SK-N-SH (cell line): Measurements from ENCODE around the gene TRAF3IP1. TPM values are rescaled to one million over a fixed set of nuclear protein-coding genes. Genes with fewer than 3 reads are reported as not detected.

ENCODE experiments used
- CTCF ChIA-PET: fragments of 300-600, 350-600 bp; formaldehyde crosslinking; extraction: SDS; loops from one replicate; lab custom pipeline; 2021; lab: Yijun Ruan, JAX
- POLR2A ChIA-PET: fragments of 350-600 bp; sonication (Branson Sonifier 250); formaldehyde crosslinking; extraction: SDS; loops from one replicate; lab custom pipeline; 2020; ENCODE audit warnings: antibody characterized with exemption, inconsistent platforms; lab: Yijun Ruan, JAX
- DNase-seq: peaks from one replicate; pipeline ENCODE4 v3.0.0; 2012
- H2AFZ ChIP-seq: fragments of 200-600 bp; sonication (generic); 2 replicates; pipeline ENCODE4 v1.8.1; 2016; ENCODE audit warnings: antibody characterized with exemption, mild to moderate bottlenecking, low read depth
- H3F3A ChIP-seq: fragments of 200-600 bp; sonication (generic); replicated peaks from 2 replicates; pipeline ENCODE3; 2016; ENCODE audit warnings: antibody characterized with exemption, mild to moderate bottlenecking; ENCODE audit not compliant: insufficient read depth
- H3K27ac ChIP-seq, 2 experiments: fragments of 200-500 bp in 1 of 2; fragments of 200-600 bp in 1 of 2; sonication (Bioruptor generic) in 1 of 2; sonication (generic), shearing (Covaris generic) in 1 of 2; 2 replicates each; pipeline versions ENCODE4 v1.5.1 to v1.6.1; 2014 to 2016; ENCODE audit warnings: low read depth in 2 of 2, inconsistent platforms in 1 of 2, low read length in 1 of 2, mild to moderate bottlenecking in 1 of 2, mixed read lengths in 1 of 2
- H3K27me3 ChIP-seq: fragments of 200-600 bp; sonication (generic), shearing (Covaris generic); 2 replicates; pipeline ENCODE4 v1.6.1; 2016; ENCODE audit warnings: mixed run types; ENCODE audit not compliant: insufficient read depth
- H3K36me3 ChIP-seq, 2 experiments: fragments of 200-500 bp in 1 of 2; fragments of 200-600 bp in 1 of 2; sonication (Bioruptor generic) in 1 of 2; sonication (generic) in 1 of 2; replicated peaks in 1 of 2; 2 replicates each; pipeline versions ENCODE3 to v1.5.1; 2014 to 2016; ENCODE audit warnings: low read length in 1 of 2, mild to moderate bottlenecking in 1 of 2; ENCODE audit not compliant: insufficient read depth in 2 of 2, control insufficient read depth in 1 of 2
- H3K4me1 ChIP-seq, 2 experiments: fragments of 200-500 bp in 1 of 2; fragments of 200-600 bp in 1 of 2; sonication (Bioruptor generic) in 1 of 2; sonication (generic), shearing (Covaris generic) in 1 of 2; 2 replicates each; pipeline versions ENCODE4 v1.5.1 to v1.6.1; 2014 to 2016; ENCODE audit warnings: low read depth in 1 of 2, low read length in 1 of 2, mixed run types in 1 of 2; ENCODE audit not compliant: insufficient read depth in 2 of 2, control insufficient read depth in 1 of 2
- H3K4me2 ChIP-seq: fragments of 200-600 bp; sonication (generic), shearing (Covaris generic); 2 replicates; pipeline ENCODE4 v1.6.1; 2017; ENCODE audit warnings: mixed run types
- H3K4me3 ChIP-seq, 2 experiments: fragments of 200-500 bp in 1 of 2; fragments of 200-600 bp in 1 of 2; sonication (Bioruptor generic) in 1 of 2; sonication (generic), shearing (Covaris generic) in 1 of 2; 2 replicates each; pipeline versions ENCODE4 v1.5.1 to v1.8.1; 2014 to 2016; ENCODE audit warnings: low read depth in 2 of 2, inconsistent platforms in 1 of 2, low read length in 1 of 2, mild to moderate bottlenecking in 1 of 2, mixed read lengths in 1 of 2, moderate library complexity in 1 of 2
- H3K79me2 ChIP-seq: fragments of 200-600 bp; sonication (generic); 2 replicates; pipeline ENCODE4 v1.8.1; 2017; ENCODE audit warnings: mild to moderate bottlenecking; ENCODE audit not compliant: insufficient read depth
- H3K9ac ChIP-seq: fragments of 200-600 bp; sonication (generic); 2 replicates; pipeline ENCODE4 v1.6.1; 2017; ENCODE audit warnings: mixed run types
- H3K9me2 ChIP-seq: fragments of 200-600 bp; sonication (generic); 2 replicates; pipeline ENCODE4 v1.6.1; 2017; ENCODE audit warnings: mixed run types
- H3K9me3 ChIP-seq: fragments of 200-600 bp; sonication (generic); 2 replicates; pipeline ENCODE4 v1.6.1; 2017; ENCODE audit warnings: mixed run types, mild to moderate bottlenecking, moderate library complexity
- H4K20me1 ChIP-seq: fragments of 200-600 bp; sonication (generic); 2 replicates; pipeline ENCODE4 v1.6.1; 2017; ENCODE audit warnings: mild to moderate bottlenecking, mixed run types; ENCODE audit not compliant: insufficient read depth
- CHD2 ChIP-seq: fragments of 150-350 bp; IDR thresholded peaks from 2 replicates; pipeline ENCODE4 v1.6.1; 2018; ENCODE audit warnings: low read length; ENCODE audit not compliant: partially characterized antibody
- CTCF ChIP-seq: fragments of 200-600 bp; sonication (generic); IDR thresholded peaks from 2 replicates; pipeline ENCODE4 v1.6.1; 2017; ENCODE audit warnings: antibody characterized with exemption, mild to moderate bottlenecking, moderate library complexity
- FOSL2 ChIP-seq: IDR thresholded peaks from 2 replicates; pipeline ENCODE4 v1.4.0; 2012; ENCODE audit warnings: low read depth, mild to moderate bottlenecking, moderate library complexity, borderline replicate concordance
- FOXJ3 ChIP-seq: sonication (generic); formaldehyde crosslinking; IDR thresholded peaks from 2 replicates; pipeline ENCODE4 v1.5.1; 2020; ENCODE audit warnings: mild to moderate bottlenecking, missing genetic modification reagents
- GABPA ChIP-seq: IDR thresholded peaks from 2 replicates; pipeline ENCODE4 v1.4.0; 2012; ENCODE audit warnings: low read depth, mild to moderate bottlenecking
- GATA2 ChIP-seq: sonication (generic); formaldehyde crosslinking; IDR thresholded peaks from 2 replicates; pipeline ENCODE4 v1.5.0; 2020; ENCODE audit warnings: mild to moderate bottlenecking, missing genetic modification reagents
- JUND ChIP-seq: IDR thresholded peaks from 2 replicates; pipeline ENCODE4 v1.4.0; 2012
- MXI1 ChIP-seq: IDR thresholded peaks from 2 replicates; pipeline ENCODE4 v1.6.1; 2012; ENCODE audit warnings: mild to moderate bottlenecking, low read depth, low read length, improper control_type of control experiment
- NFIC ChIP-seq: IDR thresholded peaks from 2 replicates; pipeline ENCODE4 v1.4.0; 2012; ENCODE audit warnings: borderline replicate concordance
- NRF1 ChIP-seq: IDR thresholded peaks from 2 replicates; pipeline ENCODE4 v1.6.1; 2012; ENCODE audit warnings: low read depth, mild to moderate bottlenecking, low read length
- POLR2AphosphoS5 ChIP-seq: IDR thresholded peaks from 2 replicates; pipeline ENCODE4 v1.6.1; 2012; ENCODE audit warnings: low read depth, low read length
- RAD21 ChIP-seq: IDR thresholded peaks from 2 replicates; pipeline ENCODE4 v1.6.1; 2012; ENCODE audit warnings: mild to moderate bottlenecking, low read length
- RCOR1 ChIP-seq: fragments of 150-350 bp; IDR thresholded peaks from 2 replicates; pipeline ENCODE4 v1.6.1; 2017; ENCODE audit warnings: antibody characterized with exemption, low read length
- REST ChIP-seq: IDR thresholded peaks from 2 replicates; pipeline ENCODE4 v1.6.1; 2012; ENCODE audit warnings: mild to moderate bottlenecking, low read depth, low read length, moderate library complexity
- RXRA ChIP-seq: IDR thresholded peaks from 2 replicates; pipeline ENCODE4 v1.4.0; 2012; ENCODE audit warnings: low read depth, mild to moderate bottlenecking, borderline replicate concordance
- SIN3A ChIP-seq: IDR thresholded peaks from 2 replicates; pipeline ENCODE4 v1.6.1; 2012; ENCODE audit warnings: low read depth, mild to moderate bottlenecking, low read length, moderate library complexity, borderline replicate concordance
- SMC3 ChIP-seq: IDR thresholded peaks from 2 replicates; pipeline ENCODE4 v1.6.1; 2012; ENCODE audit warnings: low read depth, low read length, improper control_type of control experiment
- TCF12 ChIP-seq: IDR thresholded peaks from 2 replicates; pipeline ENCODE4 v1.4.0; 2012
- USF1 ChIP-seq: IDR thresholded peaks from 2 replicates; pipeline ENCODE4 v1.4.0; 2012; ENCODE audit warnings: low read depth, borderline replicate concordance
- YY1 ChIP-seq: IDR thresholded peaks from 2 replicates; pipeline ENCODE4 v1.4.0; 2012; ENCODE audit warnings: low read depth, mild to moderate bottlenecking
- WGBS: methylation state at CpG from one replicate; pipeline ENCODE4 v1.1.6; 2017; ENCODE audit warnings: low lambda C conversion rate; 5-methylcytosine and 5-hydroxymethylcytosine counted together
- polyA plus RNA-seq, 3 experiments: library from polyadenylated mRNA; depleted of rRNA; stranded (reverse); fragments of >200 nt; gene quantifications; 2 replicates each; pipeline ENCODE4 v1.2.3, GENCODE V29; 2012
- TF ChIP-seq, protein P1 (sequence below): IDR thresholded peaks from 2 replicates; pipeline ENCODE4; 2012
- TF ChIP-seq, protein P2 (sequence below): IDR thresholded peaks from 2 replicates; pipeline ENCODE4 v1.4.0; 2012; ENCODE audit warnings: low read depth

The TRAF3IP1 gene
- polyA plus RNA-seq, 1 of the 3 experiments (the other 2 are of a cell fraction), result 15.0 TPM

GRCh38 chr2:238336793-238337444 lies 16.6 kb downstream of the TRAF3IP1 start (continued):
- TF ChIP-seq GABPA, result no peak
- no peak for TF ChIP-seq SMC3
- TF ChIP-seq, protein P1, sequence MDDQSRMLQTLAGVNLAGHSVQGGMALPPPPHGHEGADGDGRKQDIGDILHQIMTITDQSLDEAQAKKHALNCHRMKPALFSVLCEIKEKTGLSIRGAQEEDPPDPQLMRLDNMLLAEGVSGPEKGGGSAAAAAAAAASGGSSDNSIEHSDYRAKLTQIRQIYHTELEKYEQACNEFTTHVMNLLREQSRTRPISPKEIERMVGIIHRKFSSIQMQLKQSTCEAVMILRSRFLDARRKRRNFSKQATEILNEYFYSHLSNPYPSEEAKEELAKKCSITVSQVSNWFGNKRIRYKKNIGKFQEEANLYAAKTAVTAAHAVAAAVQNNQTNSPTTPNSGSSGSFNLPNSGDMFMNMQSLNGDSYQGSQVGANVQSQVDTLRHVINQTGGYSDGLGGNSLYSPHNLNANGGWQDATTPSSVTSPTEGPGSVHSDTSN, result no peak
- TF ChIP-seq CHD2, result no peak

DNA sequence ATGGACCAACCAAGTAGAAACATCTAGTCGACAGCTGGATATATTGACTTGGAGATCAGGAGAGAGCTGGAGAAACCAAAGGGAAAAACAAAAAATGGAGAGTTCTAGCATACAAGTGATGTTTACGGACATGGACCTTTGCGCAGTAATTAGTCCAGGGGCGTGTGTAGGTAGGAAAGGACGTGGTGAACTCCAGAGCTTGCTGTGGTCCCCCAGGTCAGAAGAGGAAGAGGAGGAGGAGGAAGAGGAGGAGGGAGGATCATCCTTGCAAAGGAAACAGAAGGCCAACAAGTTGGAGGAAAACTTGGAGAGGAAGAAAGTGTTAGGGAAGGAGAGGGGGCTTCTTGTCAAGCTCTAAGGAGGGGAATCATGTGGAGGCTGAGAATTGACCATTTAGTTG lies 17.5 kb downstream of the TRAF3IP1 start:
- Histone ChIP-seq H3K79me2 (0 out of 2 replicates have a peak, but pooled peaks cover under 1% of the 10 kb centered on the region), H3K9ac (no peak overlapping the region), H3K4me3 (no peak overlapping the region), H4K20me1 (no peaks in the 10 kb centered on the region), H3K36me3 (peaks cover 20 to 39% of the 10 kb centered on the region in 2 experiments), H3K9me3 (no peaks in the 10 kb centered on the region), H3K9me2 (no peaks in the 10 kb centered on the region), H3K4me2 (no peak overlapping the region), H3F3A (peaks cover 4% of the 10 kb centered on the region), H3K27ac (no peak overlapping the region), H3K4me1 (no peaks in the 10 kb centered on the region), H2AFZ (no peak overlapping the region), H3K27me3 (no peaks in the 10 kb centered on the region)
- TF ChIP-seq YY1 (no peak), GATA2 (CRISPR knock-in tag) (no peak), NRF1 (no peak), SMC3 (no peak), RAD21 (no peak), FOXJ3 (CRISPR knock-in tag) (no peak), NFIC (no peak), RXRA (no peak), REST (no peak), JUND (no peak), FOSL2 (no peak), TCF12 (no peak), USF1 (no peak), CTCF (no peak), SIN3A (no peak), POLR2AphosphoS5 (no peak), RCOR1 (no peak), MXI1 (no peak)
- TF ChIP-seq, protein P2, sequence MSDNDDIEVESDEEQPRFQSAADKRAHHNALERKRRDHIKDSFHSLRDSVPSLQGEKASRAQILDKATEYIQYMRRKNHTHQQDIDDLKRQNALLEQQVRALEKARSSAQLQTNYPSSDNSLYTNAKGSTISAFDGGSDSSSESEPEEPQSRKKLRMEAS, result no peak
- CTCF ChIA-PET, result interaction anchor here (0.6 to 3.4 kb wide), 5 partner anchors 19 to 477 kb away, joined by 3 to 11 read pairs (median 3); no protein-coding TSS in a partner anchor
- WGBS, result 98% methylated on average over 5 of the region's 5 CpGs
- no peak for DNase-seq
- POLR2A ChIA-PET, result no interaction called here
